Measurements from ENCODE around the gene SLC9A9. TPM values are rescaled to one million over a fixed set of nuclear protein-coding genes. Genes with fewer than 3 reads are reported as not detected.

The SLC9A9 gene
- total RNA-seq, 1 experiment from 2014 or later = 1.4 TPM

- in situ Hi-C loops (cut with HindIII; ENCODE audit: low pct_unique_long_range_greater_than_20kb, low sequenced_read_pairs) = no loop called here
- DNase-seq (ENCODE audit: low read depth) = no peak
Measured at GRCh38 chr3:143232981-143233380, 615.3 kb downstream of the SLC9A9 start.

DNA sequence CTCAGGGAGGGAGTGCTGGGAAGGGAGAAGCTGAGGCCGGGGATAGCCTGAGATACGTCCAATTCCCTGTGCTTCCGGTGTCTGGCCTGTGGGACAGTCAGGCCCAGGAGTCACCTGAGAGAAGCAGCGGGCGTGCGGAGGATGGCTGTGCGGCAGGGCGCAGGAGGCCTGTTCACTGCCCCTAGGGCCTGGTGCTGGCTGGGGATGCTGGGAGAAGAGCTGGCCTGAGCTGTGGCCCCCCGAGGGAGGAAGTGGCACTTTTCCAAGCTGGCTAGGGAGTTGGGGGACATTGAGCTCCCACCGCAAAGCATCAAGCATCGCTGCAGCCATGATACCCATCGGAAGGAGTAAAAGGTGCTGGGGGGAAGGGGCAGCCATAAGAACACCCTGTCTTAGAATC lies 619.9 kb downstream of the SLC9A9 start:
- DNase-seq (ENCODE audit: low read depth) = no peak
- in situ Hi-C loops (cut with HindIII; ENCODE audit: low pct_unique_long_range_greater_than_20kb, low sequenced_read_pairs) = no loop called here

GRCh38 chr3:143226678-143227291 lies 621.5 kb downstream of the SLC9A9 start:
- in situ Hi-C loops (cut with HindIII; ENCODE audit: low pct_unique_long_range_greater_than_20kb, low sequenced_read_pairs) = no loop called here
- DNase-seq (ENCODE audit: low read depth) = no peak

DNA sequence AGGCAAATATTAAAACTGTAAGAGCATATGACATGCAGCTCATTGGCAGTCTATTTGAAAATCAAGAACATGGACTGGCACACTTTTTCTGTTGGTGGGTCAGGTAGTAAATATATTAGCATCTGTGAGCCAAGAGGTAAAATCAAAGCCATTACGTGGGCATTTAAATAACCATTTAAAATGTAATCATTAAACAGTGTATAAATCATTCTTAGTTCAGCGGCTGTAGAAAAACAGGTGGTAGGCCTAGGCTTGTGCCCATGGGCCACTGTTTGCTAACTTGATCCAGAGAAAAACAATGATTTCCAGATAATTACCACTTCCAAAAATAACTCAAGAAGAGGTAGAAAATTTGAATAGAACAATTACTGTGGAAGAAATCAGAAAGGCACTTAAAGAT lies 623.6 kb downstream of the SLC9A9 start:
- DNase-seq (ENCODE audit: low read depth) = no peak

GRCh38 chr3:143222981-143223380 lies 625.3 kb downstream of the SLC9A9 start:
- in situ Hi-C loops (cut with HindIII; ENCODE audit: low pct_unique_long_range_greater_than_20kb, low sequenced_read_pairs) = no loop called here
- DNase-seq (ENCODE audit: low read depth) = no peak

More for the DNA sequence above, 623.6 kb downstream of the SLC9A9 start:
- in situ Hi-C loops (cut with HindIII; ENCODE audit: low pct_unique_long_range_greater_than_20kb, low sequenced_read_pairs) = no loop called here

GRCh38 chr3:143222505-143222904 lies 625.8 kb downstream of the SLC9A9 start:
- DNase-seq (ENCODE audit: low read depth) = no peak
- in situ Hi-C loops (cut with HindIII; ENCODE audit: low pct_unique_long_range_greater_than_20kb, low sequenced_read_pairs) = no loop called here

DNA sequence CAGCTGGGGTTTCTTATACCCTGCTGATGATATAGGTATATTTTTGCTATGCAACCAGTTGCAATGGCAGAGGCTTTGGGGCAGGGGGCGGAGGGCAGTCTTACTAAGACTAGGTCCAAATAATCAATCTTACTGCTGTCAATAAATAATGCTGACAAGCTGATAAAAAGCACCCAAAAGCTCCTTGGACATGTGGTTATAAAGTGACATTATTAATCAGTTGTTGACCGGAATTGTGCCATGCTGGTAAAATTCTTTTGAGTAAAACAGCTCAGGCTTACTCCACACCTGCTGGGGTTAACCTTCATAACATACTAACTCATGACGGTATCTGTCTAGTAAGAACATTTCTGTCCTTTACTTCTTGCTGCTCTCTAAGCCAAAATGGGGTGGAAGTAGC lies 626.8 kb downstream of the SLC9A9 start:
- no peak for DNase-seq (ENCODE audit: low read depth)
- in situ Hi-C loops (cut with HindIII; ENCODE audit: low pct_unique_long_range_greater_than_20kb, low sequenced_read_pairs) = no loop called here

GRCh38 chr3:143220741-143221140 lies 627.5 kb downstream of the SLC9A9 start:
- in situ Hi-C loops (cut with HindIII; ENCODE audit: low pct_unique_long_range_greater_than_20kb, low sequenced_read_pairs) = no loop called here
- no peak for DNase-seq (ENCODE audit: low read depth)

DNA sequence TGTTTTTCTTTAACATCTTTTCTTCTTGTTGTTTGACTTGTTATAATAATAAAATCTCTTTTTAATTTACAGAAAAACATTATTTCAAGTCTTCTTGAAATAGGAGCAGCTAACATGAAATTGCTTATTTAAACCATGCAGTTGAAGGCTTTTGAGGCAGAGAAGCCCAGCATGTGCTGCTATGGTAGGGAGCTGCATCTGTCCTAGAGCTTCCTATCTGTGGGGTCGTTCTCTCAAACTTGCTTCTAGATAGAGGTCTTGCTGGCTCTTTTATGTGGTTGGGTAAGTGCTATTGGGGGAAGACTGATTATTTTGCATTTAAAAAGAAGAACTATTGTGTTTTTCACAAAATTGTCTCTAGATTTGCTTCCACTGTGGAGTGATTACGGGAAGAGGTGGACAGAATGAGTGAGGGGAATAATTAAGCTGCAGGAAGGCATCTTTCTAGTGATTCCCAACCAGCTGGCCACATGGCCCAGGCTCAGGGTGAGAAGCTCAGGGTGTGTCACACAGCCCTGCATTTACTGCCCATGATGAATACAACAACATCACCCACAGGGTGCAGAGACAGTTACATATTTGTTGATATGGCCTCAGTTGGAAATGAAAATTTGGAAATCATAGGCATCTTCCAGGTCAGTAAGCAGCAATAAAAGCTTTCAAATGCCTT lies 630.0 kb downstream of the SLC9A9 start:
- in situ Hi-C loops (cut with HindIII; ENCODE audit: low pct_unique_long_range_greater_than_20kb, low sequenced_read_pairs) = no loop called here
- no peak for DNase-seq (ENCODE audit: low read depth)

DNA sequence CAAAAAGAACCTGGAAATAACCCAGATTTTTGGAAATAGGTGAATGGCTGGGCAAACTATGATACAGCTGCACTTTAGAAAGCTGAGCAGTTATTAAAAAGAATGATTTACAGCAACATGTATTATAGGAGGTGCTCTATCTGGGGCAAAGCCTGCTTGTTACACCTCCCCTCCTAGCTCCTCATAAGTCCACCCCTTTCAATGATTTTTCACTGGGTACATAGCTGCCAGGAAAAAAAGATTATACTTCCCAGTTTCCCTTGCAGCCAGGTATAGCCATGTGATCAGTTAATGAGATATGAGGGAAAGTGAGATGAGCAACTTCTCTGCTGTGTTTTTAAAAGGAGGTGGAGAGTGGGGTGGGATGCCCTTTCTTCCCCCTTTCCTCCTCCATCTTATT lies 631.0 kb downstream of the SLC9A9 start:
- in situ Hi-C loops (cut with HindIII; ENCODE audit: low pct_unique_long_range_greater_than_20kb, low sequenced_read_pairs) = no loop called here
- DNase-seq (ENCODE audit: low read depth) = no peak

GRCh38 chr3:143216709-143217182 lies 631.5 kb downstream of the SLC9A9 start:
- in situ Hi-C loops (cut with HindIII; ENCODE audit: low pct_unique_long_range_greater_than_20kb, low sequenced_read_pairs) = no loop called here
- DNase-seq (ENCODE audit: low read depth) = no peak

Other genes with a start within 250 kb of the SLC9A9 start
- gene DIPK2A, start 123.4 kb upstream of the SLC9A9 start, total RNA-seq (2014; rRNA removed; shearing (Covaris generic); ENCODE audit: low replicate concordance) = 20.2 and 25.2 TPM in 2 replicates